Skeletal muscle satellite cell (primary cell): ENCODE data around the gene TBKBP1.

Experiments used
- H3K27me3 ChIP-seq: 2 replicates; pipeline ENCODE4 v1.7.0; 2013; ENCODE audit warnings: low read length; ENCODE audit not compliant: control insufficient read depth, insufficient read depth
- H3K36me3 ChIP-seq: 2 replicates; pipeline ENCODE4 v1.7.0; 2013; ENCODE audit warnings: mild to moderate bottlenecking, control low read depth, low read length; ENCODE audit not compliant: insufficient read depth
- H3K4me1 ChIP-seq: 2 replicates; pipeline ENCODE4 v1.7.0; 2013; ENCODE audit warnings: low read length; ENCODE audit not compliant: control insufficient read depth, insufficient read depth
- H3K4me2 ChIP-seq: 2 replicates; pipeline ENCODE4 v1.7.0; 2013; ENCODE audit warnings: mild to moderate bottlenecking, low read length
- H3K4me3 ChIP-seq: 2 replicates; pipeline ENCODE4 v1.7.0; 2013; ENCODE audit warnings: low read length
- H3K9ac ChIP-seq: 2 replicates; pipeline ENCODE4 v1.7.0; 2013; ENCODE audit warnings: mild to moderate bottlenecking, low read depth, low read length, moderate library complexity
- H3K9me3 ChIP-seq: replicated peaks from 2 replicates; pipeline ENCODE4 v1.7.0; 2013; ENCODE audit warnings: mild to moderate bottlenecking, control low read depth, low read length

The TBKBP1 gene

GRCh38 chr17:47692895-47693730, 848 bp upstream of the TBKBP1 start:
- H3K27me3 ChIP-seq = peaks cover 8% of the 10 kb centered on the region
- H3K4me3 ChIP-seq = peak overlapping the region; percentile 76
- H3K4me2 ChIP-seq = peak overlapping the region; percentile 95
- H3K9me3 ChIP-seq = no peaks in the 10 kb centered on the region
- H3K36me3 ChIP-seq = no peaks in the 10 kb centered on the region
- H3K9ac ChIP-seq = peak overlapping the region; percentile 70
- H3K4me1 ChIP-seq = peaks cover 18% of the 10 kb centered on the region

- peaks cover 18% of the 10 kb centered on the region for H3K4me1 ChIP-seq
Measured at GRCh38 chr17:47694581-47695428, 844 bp downstream of the TBKBP1 start.

GRCh38 chr17:47695429-47696376, 1.7 kb downstream of the TBKBP1 start:
- peaks cover 8% of the 10 kb centered on the region for H3K27me3 ChIP-seq
- no peaks in the 10 kb centered on the region for H3K9me3 ChIP-seq
- peak overlapping the region; percentile 95 for H3K4me2 ChIP-seq
- H3K4me3 ChIP-seq = peak overlapping the region; percentile 76
- peaks cover 18% of the 10 kb centered on the region for H3K4me1 ChIP-seq
- H3K9ac ChIP-seq = peak overlapping the region; percentile 31
- peaks cover 5% of the 10 kb centered on the region for H3K36me3 ChIP-seq

More at GRCh38 chr17:47694581-47695428, 844 bp downstream of the TBKBP1 start:
- Histone ChIP-seq H3K36me3 (peaks cover 5% of the 10 kb centered on the region), H3K4me2 (peak overlapping the region; percentile 95), H3K27me3 (peaks cover 8% of the 10 kb centered on the region), H3K9me3 (no peaks in the 10 kb centered on the region), H3K4me3 (peak overlapping the region; percentile 76), H3K9ac (peak overlapping the region; percentile 81)

- H3K9ac ChIP-seq = no peak overlapping the region
- H3K27me3 ChIP-seq = peaks cover 8% of the 10 kb centered on the region
- H3K4me3 ChIP-seq = no peak overlapping the region
- H3K4me1 ChIP-seq = peaks cover 18% of the 10 kb centered on the region
- H3K4me2 ChIP-seq = no peak overlapping the region
- no peaks in the 10 kb centered on the region for H3K9me3 ChIP-seq
- peaks cover 5% of the 10 kb centered on the region for H3K36me3 ChIP-seq
Measured at GRCh38 chr17:47696717-47697642, 3.0 kb downstream of the TBKBP1 start.

- Histone ChIP-seq H3K4me3 (no peak overlapping the region), H3K36me3 (peaks cover 5% of the 10 kb centered on the region), H3K9ac (no peak overlapping the region), H3K4me1 (peaks cover 15% of the 10 kb centered on the region), H3K4me2 (no peak overlapping the region), H3K27me3 (peaks cover 4% of the 10 kb centered on the region), H3K9me3 (no peaks in the 10 kb centered on the region)
Measured at GRCh38 chr17:47697906-47698711, 4.1 kb downstream of the TBKBP1 start.

GRCh38 chr17:47698749-47699535, 5.0 kb downstream of the TBKBP1 start:
- H3K27me3 ChIP-seq = peaks cover 3% of the 10 kb centered on the region
- no peaks in the 10 kb centered on the region for H3K9me3 ChIP-seq
- peaks cover 5% of the 10 kb centered on the region for H3K36me3 ChIP-seq
- H3K9ac ChIP-seq = no peak overlapping the region
- H3K4me1 ChIP-seq = peaks cover 11% of the 10 kb centered on the region
- H3K4me3 ChIP-seq = no peak overlapping the region
- H3K4me2 ChIP-seq = no peak overlapping the region

- Histone ChIP-seq H3K27me3 (peaks cover 4% of the 10 kb centered on the region), H3K9me3 (no peaks in the 10 kb centered on the region), H3K4me1 (peaks cover 11% of the 10 kb centered on the region), H3K9ac (no peak overlapping the region), H3K36me3 (peaks cover 5% of the 10 kb centered on the region), H3K4me3 (no peak overlapping the region), H3K4me2 (no peak overlapping the region)
Measured at GRCh38 chr17:47699536-47699840, 5.5 kb downstream of the TBKBP1 start.

- no peak overlapping the region for H3K4me3 ChIP-seq
- H3K4me1 ChIP-seq = peaks cover under 1% of the 10 kb centered on the region
- H3K4me2 ChIP-seq = no peak overlapping the region
- no peak overlapping the region for H3K9ac ChIP-seq
- peaks cover 5% of the 10 kb centered on the region for H3K36me3 ChIP-seq
- no peaks in the 10 kb centered on the region for H3K9me3 ChIP-seq
- peaks cover 16% of the 10 kb centered on the region for H3K27me3 ChIP-seq
Measured at GRCh38 chr17:47700471-47701449, 6.8 kb downstream of the TBKBP1 start.
